OCI-LY7 (cell line): ENCODE data around the gene KCNK7. TPM values are rescaled to one million over a fixed set of nuclear protein-coding genes. Genes with fewer than 3 reads are reported as not detected.

ENCODE experiments used
- BruUV-seq: library from RNA; stranded (reverse); fragments of 400-500 nt; replicated peaks from 2 replicates; lab custom pipeline; 2021; lab: Mats Ljungman, UMichigan
- CTCF ChIA-PET: fragments of 300-600 bp; sonication (Branson Sonifier 250); formaldehyde crosslinking; loops from one replicate; lab custom pipeline; 2022; ENCODE audit warnings: antibody characterized with exemption; ENCODE audit not compliant: unreplicated experiment; lab: Charles Lee
- POLR2A ChIA-PET: fragments of 300-600 bp; sonication (Branson Sonifier 250); formaldehyde crosslinking; loops from one replicate; lab custom pipeline; 2022; ENCODE audit warnings: antibody characterized with exemption; lab: Charles Lee
- DNase-seq: peaks from one replicate; pipeline ENCODE4 v3.0.0-alpha.2; 2015; ENCODE audit warnings: low spot score
- H2AFZ ChIP-seq: fragments of 200-600 bp; sonication (generic), shearing (Covaris generic); 2 replicates; pipeline ENCODE4 v1.6.1; 2014; ENCODE audit warnings: mild to moderate bottlenecking, antibody characterized with exemption, low read length, moderate library complexity
- H3K27ac ChIP-seq: fragments of 200-600 bp; sonication (generic); 2 replicates; pipeline ENCODE4 v1.5.1; 2014; ENCODE audit warnings: mixed run types, low read depth, mild to moderate bottlenecking, moderate library complexity, low read length, inconsistent platforms; ENCODE audit not compliant: poor library complexity, severe bottlenecking
- H3K36me3 ChIP-seq: fragments of 200-600 bp; sonication (generic); 2 replicates; pipeline ENCODE4 v1.6.1; 2014; ENCODE audit warnings: mild to moderate bottlenecking, antibody characterized with exemption, low read length, moderate library complexity, mixed read lengths; ENCODE audit not compliant: insufficient read depth
- H3K4me1 ChIP-seq: fragments of 200-600 bp; sonication (generic); 2 replicates; pipeline ENCODE4 v1.5.1; 2014; ENCODE audit warnings: mild to moderate bottlenecking, low read length; ENCODE audit not compliant: insufficient read depth, poor library complexity, severe bottlenecking
- H3K4me2 ChIP-seq: fragments of 200-600 bp; sonication (generic); 2 replicates; pipeline ENCODE4 v1.6.1; 2014; ENCODE audit warnings: mild to moderate bottlenecking, low read length
- H3K4me3 ChIP-seq: fragments of 200-600 bp; sonication (generic); 2 replicates; pipeline ENCODE4 v1.5.1; 2014; ENCODE audit warnings: mild to moderate bottlenecking, low read depth, low read length; ENCODE audit not compliant: poor library complexity, severe bottlenecking
- H3K79me2 ChIP-seq: fragments of 200-600 bp; sonication (generic); 2 replicates; pipeline ENCODE4 v1.6.1; 2016; ENCODE audit warnings: low read depth, mild to moderate bottlenecking, low read length, moderate library complexity, mixed read lengths; ENCODE audit not compliant: insufficient read depth
- H3K9me2 ChIP-seq: fragments of 200-600 bp; sonication (generic); 2 replicates; pipeline ENCODE4 v1.6.1; 2016; ENCODE audit warnings: mild to moderate bottlenecking, low read length, mixed read lengths; ENCODE audit not compliant: insufficient read depth
- H3K9me3 ChIP-seq: fragments of 200-600 bp; sonication (generic); 2 replicates; pipeline ENCODE4 v1.6.1; 2014; ENCODE audit warnings: mild to moderate bottlenecking, mixed run types, low read length, mixed read lengths
- H4K20me1 ChIP-seq: fragments of 200-600 bp; sonication (generic); 2 replicates; pipeline ENCODE4 v1.6.1; 2014; ENCODE audit warnings: mild to moderate bottlenecking, antibody characterized with exemption, low read length, moderate library complexity, mixed read lengths; ENCODE audit not compliant: insufficient read depth
- EZH2phosphoT487 ChIP-seq: fragments of 200-600 bp; sonication (generic); IDR thresholded peaks from 2 replicates; pipeline ENCODE4 v1.6.1; 2018; ENCODE audit warnings: low read depth, borderline replicate concordance, mild to moderate bottlenecking, mixed run types, antibody characterized with exemption, low read length, moderate library complexity, mixed read lengths
- intact Hi-C: fragments of 100-400 bp; cut with micrococcal nuclease; formaldehyde crosslinking; loops from one replicate; pipeline ENCODE4 v1.10.0; 2022; ENCODE audit not compliant: unreplicated experiment
- total RNA-seq, 2 experiments: library from RNA; depleted of rRNA in 1 of 2; stranded (reverse); fragments of >200 nt in 1 of 2; shearing (Covaris generic) in 1 of 2; gene quantifications; 2 replicates each; pipeline ENCODE4 v1.2.3, GENCODE V29; 2014 to 2022
- TF ChIP-seq, protein P1 (sequence below): fragments of 200-600 bp; sonication (generic); conservative IDR thresholded peaks from 2 replicates; pipeline ENCODE4 v1.5.1; 2014; ENCODE audit warnings: mild to moderate bottlenecking, antibody characterized with exemption, low read length, moderate library complexity, mixed read lengths

KCNK7 gene
- total RNA-seq, 2 experiments from 2014 or later: 0.68 to 1.4 TPM

DNA sequence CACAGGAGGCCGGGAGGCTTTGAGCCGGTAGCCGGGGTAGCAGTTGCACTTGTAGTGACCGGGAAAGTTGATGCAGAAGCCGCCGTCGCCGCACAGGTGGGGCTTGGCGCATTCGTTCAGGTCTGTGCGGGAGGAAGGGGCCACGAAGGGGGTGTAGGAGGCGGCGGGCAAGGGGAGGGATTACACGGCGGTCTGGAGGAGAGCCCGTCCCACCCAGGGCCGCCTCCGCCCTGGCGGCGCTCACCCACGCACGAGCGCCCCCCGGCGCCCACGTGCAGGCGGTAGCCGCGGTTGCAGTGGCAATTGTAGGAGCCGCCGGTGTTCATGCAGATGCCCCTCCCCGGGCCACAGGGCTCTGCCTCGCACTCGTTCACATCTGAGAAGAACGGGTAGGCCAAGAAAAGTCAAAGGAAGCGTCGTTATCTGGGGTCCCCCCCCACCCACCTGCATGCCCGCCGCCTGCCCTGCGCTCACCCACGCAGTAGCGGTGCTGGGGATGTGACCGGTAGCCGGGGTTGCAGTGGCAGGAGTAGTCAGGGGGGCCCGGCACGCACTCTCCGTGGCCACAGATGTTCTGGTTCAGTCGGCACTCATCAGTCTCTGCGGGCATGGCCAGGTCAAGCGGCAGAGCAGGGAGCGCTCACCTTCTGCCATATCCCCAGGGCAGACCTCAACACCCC, 48.0 kb downstream of the KCNK7 start:
- Histone ChIP-seq H2AFZ (peak overlapping the region; percentile 38), H3K9me3 (no peaks in the 10 kb centered on the region), H3K4me3 (peak overlapping the region; percentile 65), H3K9me2 (no peaks in the 10 kb centered on the region), H3K79me2 (no peaks in the 10 kb centered on the region), H3K4me2 (peak overlapping the region; percentile 82), H3K36me3 (no peaks in the 10 kb centered on the region), H4K20me1 (no peaks in the 10 kb centered on the region), H3K27ac (peak overlapping the region; percentile 84), H3K4me1 (peaks cover 54% of the 10 kb centered on the region)
- intact Hi-C loops: no loop called here
- BruUV-seq: no TSS peak
- POLR2A ChIA-PET: interaction anchor here (0.8 kb wide), 1 partner anchor 67 kb away, joined by 3 read pairs; the partner anchor contains the start of gene PCNX3
- TF ChIP-seq, protein P1, sequence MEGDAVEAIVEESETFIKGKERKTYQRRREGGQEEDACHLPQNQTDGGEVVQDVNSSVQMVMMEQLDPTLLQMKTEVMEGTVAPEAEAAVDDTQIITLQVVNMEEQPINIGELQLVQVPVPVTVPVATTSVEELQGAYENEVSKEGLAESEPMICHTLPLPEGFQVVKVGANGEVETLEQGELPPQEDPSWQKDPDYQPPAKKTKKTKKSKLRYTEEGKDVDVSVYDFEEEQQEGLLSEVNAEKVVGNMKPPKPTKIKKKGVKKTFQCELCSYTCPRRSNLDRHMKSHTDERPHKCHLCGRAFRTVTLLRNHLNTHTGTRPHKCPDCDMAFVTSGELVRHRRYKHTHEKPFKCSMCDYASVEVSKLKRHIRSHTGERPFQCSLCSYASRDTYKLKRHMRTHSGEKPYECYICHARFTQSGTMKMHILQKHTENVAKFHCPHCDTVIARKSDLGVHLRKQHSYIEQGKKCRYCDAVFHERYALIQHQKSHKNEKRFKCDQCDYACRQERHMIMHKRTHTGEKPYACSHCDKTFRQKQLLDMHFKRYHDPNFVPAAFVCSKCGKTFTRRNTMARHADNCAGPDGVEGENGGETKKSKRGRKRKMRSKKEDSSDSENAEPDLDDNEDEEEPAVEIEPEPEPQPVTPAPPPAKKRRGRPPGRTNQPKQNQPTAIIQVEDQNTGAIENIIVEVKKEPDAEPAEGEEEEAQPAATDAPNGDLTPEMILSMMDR: peak; percentile 76
- no peak for TF ChIP-seq EZH2phosphoT487
- DNase-seq: peak; percentile 65
- CTCF ChIA-PET: interaction anchor here (0.6 kb wide), 1 partner anchor 416 kb away, joined by 3 read pairs; no protein-coding TSS in a partner anchor

DNA sequence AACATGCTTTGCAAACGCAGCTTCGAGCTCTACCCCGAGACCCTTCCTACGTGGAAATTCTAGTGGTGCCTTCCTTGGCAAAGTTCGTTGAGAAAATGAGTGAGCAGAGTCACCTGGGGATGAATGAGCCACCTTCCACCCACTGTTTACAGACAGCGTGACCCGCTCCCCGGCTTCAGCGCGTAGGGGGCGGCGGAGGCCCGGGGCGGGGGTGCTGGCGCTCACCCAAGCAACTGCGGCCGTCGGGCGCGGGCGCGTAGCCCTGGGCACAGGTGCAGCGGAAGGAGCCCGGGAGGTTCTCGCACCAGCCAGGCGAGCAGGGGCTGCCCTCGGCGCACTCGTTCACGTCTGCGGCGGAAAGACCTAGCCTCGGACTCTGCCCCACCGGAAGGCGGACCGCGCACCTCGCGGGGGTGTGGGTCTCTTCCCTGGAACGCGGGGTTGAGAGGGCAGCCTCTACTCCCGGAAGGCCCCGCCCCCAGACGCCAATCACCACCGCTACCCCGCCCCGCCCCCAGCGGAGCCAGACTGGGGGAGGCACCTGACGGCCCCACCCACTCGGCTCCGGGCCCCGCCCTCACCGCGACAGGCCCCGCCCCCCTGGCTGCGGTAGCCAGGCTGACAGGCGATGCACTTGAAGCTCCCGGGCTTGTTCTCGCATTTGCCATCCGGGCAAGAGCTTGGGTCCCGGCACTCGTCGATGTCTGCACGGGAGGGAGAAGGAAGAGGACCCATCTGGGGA, 49.2 kb downstream of the KCNK7 start:
- ChIA-PET POLR2A (interaction anchor here (0.8 to 1.0 kb wide), 2 partner anchors 13 to 69 kb away, joined by 3 to 4 read pairs; partner anchors contain the start of gene PCNX3), CTCF (interaction anchor here (0.5 to 1.4 kb wide), 2 partner anchors 21 to 91 kb away, joined by 4 to 5 read pairs; partner anchors contain the start of gene SCYL1)
- no peak for TF ChIP-seq EZH2phosphoT487
- TF ChIP-seq, protein P1: no peak
- Histone ChIP-seq H4K20me1 (no peaks in the 10 kb centered on the region), H3K9me2 (no peaks in the 10 kb centered on the region), H3K4me2 (peak overlapping the region; percentile 82), H3K36me3 (no peaks in the 10 kb centered on the region), H3K9me3 (no peaks in the 10 kb centered on the region), H3K4me1 (peaks cover 48% of the 10 kb centered on the region), H3K79me2 (no peaks in the 10 kb centered on the region), H3K27ac (peak overlapping the region; percentile 84), H3K4me3 (peak overlapping the region; percentile 65), H2AFZ (peak overlapping the region; percentile 38; the same call in 1 of the 2 replicates)
- BruUV-seq: no TSS peak
- DNase-seq: peak; percentile 95
- intact Hi-C loops: loop anchor here (1.0 kb wide), 1 partner anchor 26 kb away; the partner anchor contains the start of gene FAM89B
